ENCODE results near the gene PLXDC1. TPM values are rescaled to one million over a fixed set of nuclear protein-coding genes. Genes with fewer than 3 reads are reported as not detected.

The PLXDC1 gene
- total RNA-seq, 4 donors from 2014 or later, result 0.49 to 4.5 (median 2.4) TPM

DNA sequence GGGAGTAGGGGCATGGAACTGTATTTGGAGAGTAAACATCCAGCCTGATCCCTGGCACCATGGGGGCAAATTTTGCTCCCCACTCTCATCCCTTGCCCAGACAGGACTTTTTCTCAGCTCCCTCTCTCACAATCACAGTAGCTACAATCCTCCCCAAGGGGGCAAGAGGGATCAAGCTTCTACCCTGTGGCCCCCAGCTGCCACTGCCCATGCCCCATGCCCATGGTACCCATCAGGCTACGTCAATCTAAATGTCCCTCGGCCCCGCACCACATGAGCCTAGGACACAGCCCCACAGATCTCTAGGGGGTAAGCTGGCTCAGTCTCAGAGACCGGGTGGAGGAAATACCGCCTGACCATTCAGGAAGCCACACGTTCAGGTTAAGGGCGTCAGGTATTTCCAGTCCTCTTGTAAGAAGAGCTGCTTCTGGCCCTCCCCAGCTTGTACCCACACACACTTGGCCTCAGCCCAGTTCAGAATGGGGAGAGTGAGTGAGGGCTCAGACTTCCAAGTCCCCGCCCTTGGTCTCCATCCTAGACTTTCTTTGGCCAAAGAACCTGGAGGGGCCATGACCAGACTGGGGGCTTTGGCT lies 44.2 kb upstream of the PLXDC1 start:
- H3K36me3 ChIP-seq, result no peaks in the 10 kb centered on the region
- H3K9me3 ChIP-seq, result no peaks in the 10 kb centered on the region
- H3K4me1 ChIP-seq, result peaks cover 58 to 68% of the 10 kb centered on the region in 2 donors
- no peak for TF ChIP-seq CTCF (IDR thresholded peaks at IDR 0.05 in 4 of 5, conservative IDR thresholded peaks at IDR 0.05 in 1 of 5)
- no peak for TF ChIP-seq POLR2A (IDR thresholded peaks at IDR 0.05)
- intact Hi-C loops (cut with DNase I; ENCODE audit: low total_unique reads) (loop anchor here (10.0 kb wide), 2 partner anchors 469 to 1149 kb away; partner anchors contain the start of genes PNMT and TCAP), in situ Hi-C loops (cut with MboI; ENCODE audit: low sequenced_read_pairs in 4 of 4) (no loop called here)
- DNase-seq (peak in 1 of 2 donors; percentile 80), ATAC-seq (peak in 1 of 2 donors; percentile 2)
- peak overlapping the region; percentile 87 to 99 (median 94) for H3K27ac ChIP-seq
- H3K27me3 ChIP-seq, result no peaks in the 10 kb centered on the region
- peak overlapping the region; percentile 33 to 95 (median 64) for H3K4me3 ChIP-seq

DNA sequence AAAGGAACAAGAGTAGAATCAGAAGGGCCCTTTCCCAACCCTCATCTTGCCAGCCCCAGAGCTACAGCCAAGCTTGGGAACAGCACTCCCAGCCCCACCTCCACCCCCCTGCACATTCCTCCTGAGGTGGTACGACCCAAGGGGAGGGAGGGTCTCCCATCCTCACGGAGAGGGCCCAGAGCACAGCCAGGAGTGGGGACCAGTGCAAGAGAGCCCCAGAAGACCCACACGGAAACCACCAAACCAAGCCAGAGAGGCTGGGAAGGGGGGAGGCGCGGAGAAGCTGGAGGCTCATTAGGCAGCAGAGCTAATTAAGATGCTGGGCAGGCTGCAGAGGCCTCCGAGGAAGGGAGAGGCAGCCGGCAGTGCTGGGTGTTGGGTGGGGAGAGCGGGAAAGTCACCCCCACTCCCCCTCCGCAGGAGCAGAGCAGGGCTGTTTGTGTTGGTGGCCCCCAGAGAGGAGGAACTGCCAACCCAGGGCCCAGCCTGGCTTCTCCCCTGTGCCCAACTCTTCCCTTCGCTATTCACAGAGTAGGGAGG lies 43.6 kb upstream of the PLXDC1 start:
- in situ Hi-C loops (cut with MboI; ENCODE audit: low sequenced_read_pairs in 4 of 4) (no loop called here), intact Hi-C loops (cut with DNase I; ENCODE audit: low total_unique reads) (loop anchor here (10.0 kb wide), 2 partner anchors 470 to 1150 kb away; partner anchors contain the start of genes PNMT and TCAP)
- no peak for TF ChIP-seq POLR2A (IDR thresholded peaks at IDR 0.05)
- no peak for TF ChIP-seq CTCF (IDR thresholded peaks at IDR 0.05 in 4 of 5, conservative IDR thresholded peaks at IDR 0.05 in 1 of 5)
- DNase-seq, result no peak
- no peak for ATAC-seq
- Histone ChIP-seq H3K9me3 (no peaks in the 10 kb centered on the region), H3K4me1 (peaks cover 63 to 74% of the 10 kb centered on the region in 2 donors), H3K36me3 (peaks cover 0 to 4% of the 10 kb centered on the region in 2 donors), H3K27ac (peak overlapping the region; percentile 87 to 99 (median 94)), H3K4me3 (peak overlapping the region; percentile 33 to 95 (median 64)), H3K27me3 (no peaks in the 10 kb centered on the region)

GRCh38 chr17:39194089-39194984 lies 42.9 kb upstream of the PLXDC1 start:
- Histone ChIP-seq H3K4me1 (peaks cover 65 to 74% of the 10 kb centered on the region in 2 donors), H3K27me3 (no peaks in the 10 kb centered on the region), H3K4me3 (peak overlapping the region; percentile 33 to 95 (median 72)), H3K9me3 (no peaks in the 10 kb centered on the region), H3K27ac (peak overlapping the region; percentile 87 to 99 (median 94)), H3K36me3 (peaks cover 0 to 11% of the 10 kb centered on the region in 2 donors)
- peak; percentile 40 to 51 for ATAC-seq
- in situ Hi-C loops (cut with MboI; ENCODE audit: low sequenced_read_pairs in 4 of 4) (no loop called here), intact Hi-C loops (cut with DNase I; ENCODE audit: low total_unique reads) (loop anchor here (10.0 kb wide), 2 partner anchors 470 to 1150 kb away; partner anchors contain the start of genes PNMT and TCAP)
- peak; percentile 88 to 96 for DNase-seq
- TF ChIP-seq CTCF (IDR thresholded peaks at IDR 0.05 in 4 of 5, conservative IDR thresholded peaks at IDR 0.05 in 1 of 5) (peak; percentile 43 to 78 (median 70)), POLR2A (IDR thresholded peaks at IDR 0.05) (peak; percentile 54 to 66)

DNA sequence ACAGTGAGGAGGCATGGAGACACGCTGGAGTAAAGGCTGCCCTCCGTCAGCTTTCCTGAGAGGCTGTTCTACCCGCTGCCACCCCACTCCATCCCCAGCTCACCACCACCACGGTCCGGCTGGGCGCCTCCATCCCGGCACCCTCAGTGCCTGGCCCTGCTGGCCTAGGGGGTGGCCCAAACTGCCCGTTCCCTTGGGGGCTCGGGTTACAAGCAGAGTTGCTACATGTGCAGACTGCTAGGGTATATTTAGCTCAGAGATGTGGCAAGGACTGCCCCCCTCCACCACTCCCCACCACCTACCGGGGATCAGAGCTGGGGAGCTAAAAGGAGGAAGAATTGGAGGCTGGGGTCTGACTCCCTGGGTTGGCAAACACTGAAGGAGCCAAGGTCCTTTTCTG lies 41.9 kb upstream of the PLXDC1 start:
- Histone ChIP-seq H3K36me3 (peaks cover 0 to 21% of the 10 kb centered on the region in 2 donors), H3K4me1 (peaks cover 60 to 70% of the 10 kb centered on the region in 2 donors), H3K27me3 (no peaks in the 10 kb centered on the region), H3K9me3 (no peaks in the 10 kb centered on the region), H3K27ac (peak overlapping the region; percentile 87 to 99 (median 94)), H3K4me3 (peak overlapping the region; percentile 50 to 62 (median 55))
- DNase-seq, result peak; percentile 83 to 93
- TF ChIP-seq CTCF (IDR thresholded peaks at IDR 0.05 in 4 of 5, conservative IDR thresholded peaks at IDR 0.05 in 1 of 5), result no peak
- peak; percentile 62 to 70 for TF ChIP-seq POLR2A (IDR thresholded peaks at IDR 0.05)
- in situ Hi-C loops (cut with MboI; ENCODE audit: low sequenced_read_pairs in 4 of 4), result no loop called here
- ATAC-seq, result peak; percentile 47 to 55
- intact Hi-C loops (cut with DNase I; ENCODE audit: low total_unique reads), result loop anchor here (10.0 kb wide), 2 partner anchors 471 to 1151 kb away; partner anchors contain the start of genes PNMT and TCAP

Measured in gastrocnemius medialis (tissue), 4 donors.